Measurements from ENCODE around the gene TXNDC16. TPM values are rescaled to one million over a fixed set of nuclear protein-coding genes. Genes with fewer than 3 reads are reported as not detected.
"Not testable (repeated sequence)": the region's sequence is repeated elsewhere in the genome, so short reads cannot be mapped to it uniquely, and the experiment has no call there.

The TXNDC16 gene
- total RNA-seq, 4 donors from 2014 or later, result 1.5 to 6.1 (median 4.3) TPM

- 80% methylated on average over 1 to 2 of the region's 10 CpGs for WGBS, 2 donors
- no peak for DNase-seq
- Histone ChIP-seq H3K9me3 (no peaks in the 10 kb centered on the region), H3K27ac (no peak overlapping the region), H3K36me3 (no peaks in the 10 kb centered on the region), H3K27me3 (no peaks in the 10 kb centered on the region), H3K4me1 (no peaks in the 10 kb centered on the region), H3K4me3 (no peak overlapping the region)
- TF ChIP-seq CTCF (IDR thresholded peaks at IDR 0.05) (no peak), POLR2A (IDR thresholded peaks at IDR 0.05) (no peak)
- intact Hi-C loops (cut with DNase I), result no loop called here
Observed at GRCh38 chr14:52596320-52596719, 44.0 kb upstream of the TXNDC16 start.

GRCh38 chr14:52590318-52590717 lies 38.0 kb upstream of the TXNDC16 start:
- H3K4me3 ChIP-seq, result no peak overlapping the region
- 89 to 95% methylated on average over 1 of the region's 1 CpG for WGBS, 2 donors
- H3K4me1 ChIP-seq, result no peaks in the 10 kb centered on the region
- intact Hi-C loops (cut with DNase I), result no loop called here
- no peak for DNase-seq
- TF ChIP-seq CTCF (IDR thresholded peaks at IDR 0.05) (no peak), POLR2A (IDR thresholded peaks at IDR 0.05) (no peak)
- no peaks in the 10 kb centered on the region for H3K36me3 ChIP-seq
- H3K9me3 ChIP-seq, result no peaks in the 10 kb centered on the region
- H3K27ac ChIP-seq, result no peak overlapping the region
- H3K27me3 ChIP-seq, result no peaks in the 10 kb centered on the region

- TF ChIP-seq CTCF (IDR thresholded peaks at IDR 0.05) (no peak), POLR2A (IDR thresholded peaks at IDR 0.05) (no peak)
- no peaks in the 10 kb centered on the region for H3K9me3 ChIP-seq
- WGBS, 2 donors, result 66 to 69% methylated on average over 4 of the region's 4 CpGs
- no peak overlapping the region for H3K4me3 ChIP-seq
- H3K27ac ChIP-seq, result no peak overlapping the region
- no peaks in the 10 kb centered on the region for H3K27me3 ChIP-seq
- no peaks in the 10 kb centered on the region for H3K36me3 ChIP-seq
- no peak for DNase-seq
- H3K4me1 ChIP-seq, result no peaks in the 10 kb centered on the region
- intact Hi-C loops (cut with DNase I), result no loop called here
Observed at GRCh38 chr14:52589646-52590045, 37.3 kb upstream of the TXNDC16 start.

GRCh38 chr14:52583544-52583943 lies 31.2 kb upstream of the TXNDC16 start:
- intact Hi-C loops (cut with DNase I), result no loop called here
- TF ChIP-seq CTCF (IDR thresholded peaks at IDR 0.05) (no peak), POLR2A (IDR thresholded peaks at IDR 0.05) (no peak)
- Histone ChIP-seq H3K36me3 (no peaks in the 10 kb centered on the region), H3K27ac (no peak overlapping the region), H3K4me3 (no peak overlapping the region), H3K4me1 (no peaks in the 10 kb centered on the region), H3K9me3 (no peaks in the 10 kb centered on the region), H3K27me3 (no peaks in the 10 kb centered on the region)
- no peak for DNase-seq

GRCh38 chr14:52575858-52576257 lies 23.6 kb upstream of the TXNDC16 start:
- Histone ChIP-seq H3K4me3 (no peak overlapping the region), H3K27ac (no peak overlapping the region), H3K9me3 (peaks cover 0 to 27% (median 24%) of the 10 kb centered on the region in 3 donors), H3K27me3 (no peaks in the 10 kb centered on the region), H3K4me1 (no peaks in the 10 kb centered on the region), H3K36me3 (no peaks in the 10 kb centered on the region)
- WGBS, 2 donors, result 88 to 94% methylated on average over 2 of the region's 2 CpGs
- DNase-seq, result no peak
- intact Hi-C loops (cut with DNase I), result no loop called here
- TF ChIP-seq CTCF (IDR thresholded peaks at IDR 0.05) (no peak), POLR2A (IDR thresholded peaks at IDR 0.05) (no peak)

- WGBS, 2 donors, result 91 to 94% methylated on average over 2 to 7 of the region's 7 CpGs
- H3K27ac ChIP-seq; DNase-seq; intact Hi-C loops (cut with DNase I); H3K27me3 ChIP-seq; H3K36me3 ChIP-seq; H3K4me1 ChIP-seq; H3K4me3 ChIP-seq: not testable (repeated sequence)
- peaks cover 0 to 35% (median 24%) of the 10 kb centered on the region in 3 donors for H3K9me3 ChIP-seq
Observed at GRCh38 chr14:52568454-52568853, 16.1 kb upstream of the TXNDC16 start.
